ENCODE measurements around the gene QRICH2. TPM values are rescaled to one million over a fixed set of nuclear protein-coding genes. Genes with fewer than 3 reads are reported as not detected.
A peak's percentile ranks its signal among the peaks of the same experiment; 100 is the strongest.

Gene QRICH2
- total and polyA plus RNA-seq, 9 of the 15 experiments (the other 6 are each of a cell fraction or from before 2014, with no cell fraction given), result 0.03 to 1.6 (median 0.81) TPM

DNA sequence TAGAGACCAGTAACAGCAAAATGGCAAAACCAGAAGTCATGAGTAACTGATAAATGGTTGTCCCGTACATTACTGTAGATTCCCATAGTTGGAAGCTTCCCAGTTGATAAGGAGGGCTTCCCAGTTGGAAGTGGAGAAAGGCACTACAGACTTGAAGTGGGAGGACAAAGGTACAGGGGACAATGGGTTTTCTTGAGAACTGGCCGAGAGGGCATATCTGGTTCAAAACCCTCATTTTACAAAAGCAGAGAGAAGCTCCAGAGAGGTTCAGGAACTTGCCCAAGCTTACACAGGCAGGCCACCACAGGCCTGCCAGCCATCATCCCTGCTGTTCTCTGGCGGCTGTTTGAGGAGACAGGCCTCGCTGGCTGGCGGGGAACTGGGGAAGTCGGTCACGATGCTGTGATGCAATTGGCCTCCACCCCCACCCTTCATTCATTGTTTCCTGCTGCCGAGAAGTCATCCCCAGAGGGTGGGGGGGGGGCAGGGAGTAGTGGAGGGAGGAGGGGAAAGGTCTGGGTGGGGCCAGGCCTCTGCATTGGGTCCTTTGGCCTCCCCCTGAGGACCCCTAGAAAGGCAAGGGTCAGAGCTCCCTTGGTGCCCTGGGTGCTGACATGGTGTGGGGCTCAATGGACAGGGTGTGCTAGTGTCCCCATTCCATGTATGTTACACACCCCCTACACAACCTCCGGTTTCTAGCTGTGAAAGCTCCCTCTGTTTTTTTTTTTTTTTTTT is 39.9 kb downstream of the QRICH2 start (continued):
- no peak for TF ChIP-seq HMBOX1 (IDR thresholded peaks at IDR 0.05)
- TF ChIP-seq ZBTB33 (CRISPR knock-in tag; IDR thresholded peaks at IDR 0.05), result no peak
- TF ChIP-seq, protein P1, sequence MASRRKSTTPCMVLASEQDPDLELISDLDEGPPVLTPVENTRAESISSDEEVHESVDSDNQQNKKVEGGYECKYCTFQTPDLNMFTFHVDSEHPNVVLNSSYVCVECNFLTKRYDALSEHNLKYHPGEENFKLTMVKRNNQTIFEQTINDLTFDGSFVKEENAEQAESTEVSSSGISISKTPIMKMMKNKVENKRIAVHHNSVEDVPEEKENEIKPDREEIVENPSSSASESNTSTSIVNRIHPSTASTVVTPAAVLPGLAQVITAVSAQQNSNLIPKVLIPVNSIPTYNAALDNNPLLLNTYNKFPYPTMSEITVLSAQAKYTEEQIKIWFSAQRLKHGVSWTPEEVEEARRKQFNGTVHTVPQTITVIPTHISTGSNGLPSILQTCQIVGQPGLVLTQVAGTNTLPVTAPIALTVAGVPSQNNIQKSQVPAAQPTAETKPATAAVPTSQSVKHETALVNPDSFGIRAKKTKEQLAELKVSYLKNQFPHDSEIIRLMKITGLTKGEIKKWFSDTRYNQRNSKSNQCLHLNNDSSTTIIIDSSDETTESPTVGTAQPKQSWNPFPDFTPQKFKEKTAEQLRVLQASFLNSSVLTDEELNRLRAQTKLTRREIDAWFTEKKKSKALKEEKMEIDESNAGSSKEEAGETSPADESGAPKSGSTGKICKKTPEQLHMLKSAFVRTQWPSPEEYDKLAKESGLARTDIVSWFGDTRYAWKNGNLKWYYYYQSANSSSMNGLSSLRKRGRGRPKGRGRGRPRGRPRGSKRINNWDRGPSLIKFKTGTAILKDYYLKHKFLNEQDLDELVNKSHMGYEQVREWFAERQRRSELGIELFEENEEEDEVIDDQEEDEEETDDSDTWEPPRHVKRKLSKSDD (conservative IDR thresholded peaks at IDR 0.05; ENCODE audit: low read length), result no peak
- TF ChIP-seq ZNF586 (CRISPR knock-in tag; conservative IDR thresholded peaks at IDR 0.05), result no peak
- TF ChIP-seq HNRNPH1 (optimal IDR thresholded peaks at IDR 0.05; ENCODE audit: low read depth, low read length), result no peak
- no peak for TF ChIP-seq FUS (optimal IDR thresholded peaks at IDR 0.05; ENCODE audit: low read depth, low read length)
- TF ChIP-seq BCLAF1 (IDR thresholded peaks at IDR 0.05; ENCODE audit: borderline replicate concordance in 1 of 2, control insufficient read depth in 1 of 2, low read depth in 2 of 2, low read length in 1 of 2), result no peak; a peak in 1 of 4 replicates
- TF ChIP-seq EGR1 (conservative IDR thresholded peaks at IDR 0.05), result peak; percentile 55; the same call in 1 of the 2 replicates
- peak; percentile 63; the same call in 1 of the 2 replicates for TF ChIP-seq ZNF717 (CRISPR knock-in tag; IDR thresholded peaks at IDR 0.05)
- TF ChIP-seq KAT2B (IDR thresholded peaks at IDR 0.05; ENCODE audit: low read depth, low read length), result no peak
- TF ChIP-seq BHLHE40 (IDR thresholded peaks at IDR 0.05; ENCODE audit: low read length), result peak; percentile 43; the same call in 1 of the 2 replicates
- TF ChIP-seq SP1 (CRISPR knock-in tag; IDR thresholded peaks at IDR 0.05), result 0 out of 2 replicates have a peak, but pooled peaks have one; percentile 1
- TF ChIP-seq, protein P2, sequence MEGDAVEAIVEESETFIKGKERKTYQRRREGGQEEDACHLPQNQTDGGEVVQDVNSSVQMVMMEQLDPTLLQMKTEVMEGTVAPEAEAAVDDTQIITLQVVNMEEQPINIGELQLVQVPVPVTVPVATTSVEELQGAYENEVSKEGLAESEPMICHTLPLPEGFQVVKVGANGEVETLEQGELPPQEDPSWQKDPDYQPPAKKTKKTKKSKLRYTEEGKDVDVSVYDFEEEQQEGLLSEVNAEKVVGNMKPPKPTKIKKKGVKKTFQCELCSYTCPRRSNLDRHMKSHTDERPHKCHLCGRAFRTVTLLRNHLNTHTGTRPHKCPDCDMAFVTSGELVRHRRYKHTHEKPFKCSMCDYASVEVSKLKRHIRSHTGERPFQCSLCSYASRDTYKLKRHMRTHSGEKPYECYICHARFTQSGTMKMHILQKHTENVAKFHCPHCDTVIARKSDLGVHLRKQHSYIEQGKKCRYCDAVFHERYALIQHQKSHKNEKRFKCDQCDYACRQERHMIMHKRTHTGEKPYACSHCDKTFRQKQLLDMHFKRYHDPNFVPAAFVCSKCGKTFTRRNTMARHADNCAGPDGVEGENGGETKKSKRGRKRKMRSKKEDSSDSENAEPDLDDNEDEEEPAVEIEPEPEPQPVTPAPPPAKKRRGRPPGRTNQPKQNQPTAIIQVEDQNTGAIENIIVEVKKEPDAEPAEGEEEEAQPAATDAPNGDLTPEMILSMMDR (IDR thresholded peaks at IDR 0.05 in 2 of 3, conservative IDR thresholded peaks at IDR 0.05 in 1 of 3; ENCODE audit: insufficient read depth in 2 of 3, low read depth in 1 of 3, low read length in 3 of 3), result no peak
- TF ChIP-seq NFATC3 (IDR thresholded peaks at IDR 0.05), result 0 out of 2 replicates have a peak, but pooled peaks have one; percentile 42
- TF ChIP-seq, protein P3, sequence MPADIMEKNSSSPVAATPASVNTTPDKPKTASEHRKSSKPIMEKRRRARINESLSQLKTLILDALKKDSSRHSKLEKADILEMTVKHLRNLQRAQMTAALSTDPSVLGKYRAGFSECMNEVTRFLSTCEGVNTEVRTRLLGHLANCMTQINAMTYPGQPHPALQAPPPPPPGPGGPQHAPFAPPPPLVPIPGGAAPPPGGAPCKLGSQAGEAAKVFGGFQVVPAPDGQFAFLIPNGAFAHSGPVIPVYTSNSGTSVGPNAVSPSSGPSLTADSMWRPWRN (IDR thresholded peaks at IDR 0.05; ENCODE audit: low read depth), result no peak

Measured in K562 (cell line).